HG02623 (cell line): ENCODE results near the gene KCNQ1.
"Not testable (repeated sequence)": the region's sequence is repeated elsewhere in the genome, so short reads cannot be mapped to it uniquely, and the experiment has no call there.

Experiments
- ATAC-seq: cut with Tn5 transposase; IDR thresholded peaks from one replicate; pipeline ENCODE4 v1.9.1; 2021; ENCODE audit warnings: moderate library complexity; ENCODE audit not compliant: unreplicated experiment

The KCNQ1 gene

GRCh38 chr11:2472428-2473186, 27.8 kb downstream of the KCNQ1 start:
- ATAC-seq: no peak

DNA sequence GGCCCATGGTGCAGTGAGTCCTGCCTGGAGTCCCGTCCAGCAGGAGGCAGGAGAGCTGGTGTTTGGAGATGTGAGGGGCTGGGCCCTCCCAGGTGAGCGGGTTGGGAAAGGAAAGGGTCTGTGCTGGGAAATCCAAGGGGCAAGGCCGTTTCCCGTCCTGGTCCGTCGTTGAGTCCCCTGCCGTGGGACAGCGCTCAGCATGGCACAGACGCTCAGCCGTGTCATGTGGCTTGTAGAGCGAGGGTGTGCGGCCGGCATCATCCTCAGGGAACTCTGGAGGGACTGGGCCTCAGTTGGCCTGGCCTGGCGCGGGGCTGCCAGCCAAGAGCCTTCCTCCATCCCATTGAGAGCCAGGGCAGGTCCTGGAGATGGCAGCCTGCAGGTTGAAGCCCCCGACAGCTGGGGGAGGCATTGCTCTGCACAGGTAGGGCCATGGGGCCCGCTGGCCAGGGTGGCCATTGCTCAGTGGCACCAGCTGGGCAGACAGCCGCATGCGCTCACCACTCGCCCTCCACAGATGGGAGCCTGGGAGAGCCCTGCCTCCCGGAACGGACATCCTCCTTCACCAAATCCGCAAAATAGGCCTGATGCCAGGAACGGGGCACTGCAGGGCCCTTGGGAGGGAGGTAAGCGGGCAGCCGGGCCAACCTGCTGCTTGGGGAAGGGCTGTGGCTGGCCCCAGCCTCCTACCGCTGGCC, 28.7 kb downstream of the KCNQ1 start:
- no peak for ATAC-seq

GRCh38 chr11:2474059-2474901, 29.5 kb downstream of the KCNQ1 start:
- no peak for ATAC-seq

GRCh38 chr11:2475136-2475918, 30.5 kb downstream of the KCNQ1 start:
- ATAC-seq: no peak

GRCh38 chr11:2477254-2477653, 32.4 kb downstream of the KCNQ1 start:
- ATAC-seq: no peak

GRCh38 chr11:2477936-2478335, 33.1 kb downstream of the KCNQ1 start:
- ATAC-seq: no peak

DNA sequence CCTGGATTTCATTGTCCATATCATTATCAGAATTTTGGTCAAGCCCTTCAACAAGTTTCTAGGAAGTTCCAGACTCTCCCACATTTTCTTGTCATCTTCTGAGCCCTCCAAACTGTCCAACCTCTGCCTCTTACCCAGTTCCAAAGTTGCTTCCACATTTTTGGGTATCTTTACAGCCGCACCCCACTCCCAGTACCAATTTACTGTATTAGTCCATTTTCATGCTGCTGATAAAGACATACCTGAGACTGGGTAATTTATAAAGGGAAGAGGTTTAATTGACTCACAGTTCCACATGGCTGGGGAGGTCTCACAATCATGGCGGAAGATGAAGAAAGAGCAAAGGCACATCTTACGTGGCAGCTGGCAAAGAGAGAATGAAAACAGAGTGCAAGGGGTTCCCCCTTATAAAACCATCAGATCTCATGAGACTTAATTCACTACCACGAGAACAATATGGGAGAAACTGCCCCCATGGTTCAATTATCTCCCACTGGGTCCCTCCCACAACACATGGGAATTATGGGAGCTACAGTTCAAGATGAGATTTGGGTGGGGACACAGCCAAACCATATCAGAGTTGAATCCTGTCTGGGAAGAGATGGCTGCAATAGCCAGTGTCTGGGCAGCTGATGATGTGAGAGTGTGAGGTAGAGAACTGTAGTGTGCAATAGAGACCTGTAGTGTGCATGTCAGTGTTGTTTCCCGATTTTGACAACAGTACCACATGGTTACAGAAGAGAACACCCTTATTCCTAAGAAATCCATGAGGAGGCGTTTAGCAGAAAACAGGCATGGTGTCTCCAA, 35.5 kb downstream of the KCNQ1 start:
- ATAC-seq: not testable (repeated sequence)

GRCh38 chr11:2480874-2481220, 36.0 kb downstream of the KCNQ1 start:
- ATAC-seq: no peak

- no peak for ATAC-seq
Measured at GRCh38 chr11:2481253-2481652, 36.4 kb downstream of the KCNQ1 start.

GRCh38 chr11:2482204-2482603, 37.4 kb downstream of the KCNQ1 start:
- ATAC-seq: no peak

DNA sequence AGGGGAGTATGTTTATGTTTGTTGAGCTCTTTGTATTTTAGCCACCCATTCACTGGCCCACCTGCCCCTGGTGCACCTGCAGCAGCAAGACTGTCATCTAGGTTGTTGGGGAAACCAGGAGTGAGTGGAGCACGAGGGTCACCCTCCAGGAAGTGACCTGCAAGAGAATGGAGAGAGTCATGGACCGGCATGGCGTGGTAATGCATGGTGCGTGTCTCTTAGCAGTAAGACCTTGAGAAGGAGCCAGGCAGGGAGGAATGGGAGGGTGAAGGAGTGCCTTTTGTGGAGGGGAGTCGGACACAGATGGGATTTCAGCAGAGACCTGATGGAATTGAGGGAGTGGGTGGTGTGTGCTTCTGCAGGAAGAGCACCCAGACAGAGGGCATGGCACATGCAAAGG, 37.9 kb downstream of the KCNQ1 start:
- ATAC-seq: no peak

- ATAC-seq: no peak
Measured at GRCh38 chr11:2483426-2483825, 38.6 kb downstream of the KCNQ1 start.

GRCh38 chr11:2484576-2485125, 39.8 kb downstream of the KCNQ1 start:
- ATAC-seq: no peak

DNA sequence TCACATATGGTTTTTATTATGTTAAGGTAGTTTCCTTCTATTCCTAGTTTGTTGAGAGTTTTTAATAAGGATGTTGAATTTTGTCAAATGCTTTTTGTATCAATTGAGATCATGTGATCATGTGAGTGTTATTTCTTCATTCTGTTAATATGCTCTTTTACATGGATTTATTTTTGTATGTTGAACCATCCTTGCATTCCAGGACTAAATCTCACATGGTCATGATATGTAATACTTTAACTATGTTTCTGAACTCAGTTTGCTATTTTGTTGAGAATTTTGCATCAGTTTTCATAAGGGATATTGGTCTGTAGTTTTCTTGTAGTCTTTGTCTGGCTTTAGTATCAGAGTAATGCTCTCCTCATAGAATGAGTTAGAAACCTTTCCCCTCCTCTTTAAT, 43.2 kb downstream of the KCNQ1 start:
- no peak for ATAC-seq

- no peak for ATAC-seq
Measured at GRCh38 chr11:2489083-2489482, 44.3 kb downstream of the KCNQ1 start.

GRCh38 chr11:2497951-2498350, 53.1 kb downstream of the KCNQ1 start:
- ATAC-seq: not testable (repeated sequence)

DNA sequence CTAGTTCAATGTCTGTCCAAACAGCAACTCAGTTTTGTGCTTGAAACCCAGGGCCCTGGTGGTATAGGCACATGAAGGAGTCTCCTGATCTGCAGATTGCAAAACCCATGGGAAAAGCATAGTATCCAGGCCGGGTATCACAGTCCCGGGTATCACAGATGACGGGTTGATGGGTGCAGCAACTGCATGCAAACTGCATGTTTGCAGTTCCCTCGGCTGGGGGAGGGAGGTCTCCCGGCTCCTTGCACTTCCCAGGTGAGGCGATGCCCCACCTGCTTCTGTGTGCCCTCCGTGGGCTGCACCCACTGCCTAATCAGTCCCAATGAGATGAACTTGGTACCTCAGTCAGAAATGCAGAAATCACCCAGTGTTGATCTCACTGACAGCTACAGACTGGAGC, 53.9 kb downstream of the KCNQ1 start:
- ATAC-seq: no peak

DNA sequence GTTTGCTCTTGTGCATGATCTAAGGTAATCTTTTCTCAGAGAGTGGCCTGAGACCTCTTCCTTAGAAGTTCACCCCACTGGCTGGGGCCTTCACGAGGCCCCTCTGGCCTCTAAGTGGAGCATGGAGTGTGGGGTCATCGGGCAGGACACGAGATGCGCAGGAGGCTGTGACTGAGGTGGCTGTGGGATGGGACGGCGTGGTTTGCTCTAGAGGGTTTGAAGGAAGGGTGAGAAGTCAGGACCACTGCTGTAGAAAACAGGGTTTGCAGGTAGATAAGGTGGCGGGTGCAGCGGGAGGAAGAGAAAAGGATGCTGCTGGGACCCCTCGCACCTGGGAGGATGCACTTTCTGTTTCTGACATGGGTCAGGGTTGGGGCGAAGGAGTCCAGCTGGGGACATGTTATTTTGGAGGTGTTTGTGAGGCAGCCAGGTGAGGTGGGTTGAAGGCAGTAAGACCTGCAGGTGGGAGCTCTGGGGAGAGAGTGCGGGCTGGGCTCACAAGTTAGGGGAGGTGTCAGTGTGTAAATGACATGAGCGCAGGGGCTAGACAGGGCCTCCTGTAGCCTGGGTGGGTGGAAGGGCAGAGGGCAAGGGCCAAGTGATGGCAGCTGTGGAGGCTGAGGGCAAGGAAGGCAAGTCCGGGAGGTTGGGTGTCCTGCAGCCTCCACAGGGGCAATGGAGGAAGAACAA, 62.5 kb downstream of the KCNQ1 start:
- ATAC-seq: no peak
